OCI-LY7 (cell line): ENCODE measurements around the gene GRK3.

ENCODE experiments used
- EZH2phosphoT487 ChIP-seq: fragments of 200-600 bp; sonication (generic); IDR thresholded peaks from 2 replicates; pipeline ENCODE4 v1.6.1; 2018; ENCODE audit warnings: low read depth, borderline replicate concordance, mild to moderate bottlenecking, mixed run types, antibody characterized with exemption, low read length, moderate library complexity, mixed read lengths
- TF ChIP-seq, protein P1 (sequence below): fragments of 200-600 bp; sonication (generic); conservative IDR thresholded peaks from 2 replicates; pipeline ENCODE4 v1.5.1; 2014; ENCODE audit warnings: mild to moderate bottlenecking, antibody characterized with exemption, low read length, moderate library complexity, mixed read lengths

DNA sequence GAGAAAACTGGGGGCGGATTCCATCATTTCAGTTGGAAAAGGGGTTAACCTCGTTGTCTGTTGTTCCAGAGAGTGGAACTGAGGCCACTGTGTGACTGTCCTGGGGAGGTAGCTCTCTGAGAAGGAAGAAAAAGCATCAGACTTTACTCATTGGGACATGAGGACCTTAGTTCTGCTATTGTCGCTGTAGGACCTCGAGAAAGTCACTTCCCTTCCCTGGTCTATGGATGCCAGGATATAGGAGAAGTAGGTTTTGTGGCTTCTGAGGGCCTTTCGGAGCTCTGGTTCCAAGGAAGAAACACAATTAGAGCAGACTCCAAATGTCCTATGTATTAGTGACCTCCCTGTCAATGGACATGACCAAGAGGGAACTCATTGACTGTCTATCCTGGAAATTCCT, 183.7 kb downstream of the GRK3 start:
- TF ChIP-seq, protein P1, sequence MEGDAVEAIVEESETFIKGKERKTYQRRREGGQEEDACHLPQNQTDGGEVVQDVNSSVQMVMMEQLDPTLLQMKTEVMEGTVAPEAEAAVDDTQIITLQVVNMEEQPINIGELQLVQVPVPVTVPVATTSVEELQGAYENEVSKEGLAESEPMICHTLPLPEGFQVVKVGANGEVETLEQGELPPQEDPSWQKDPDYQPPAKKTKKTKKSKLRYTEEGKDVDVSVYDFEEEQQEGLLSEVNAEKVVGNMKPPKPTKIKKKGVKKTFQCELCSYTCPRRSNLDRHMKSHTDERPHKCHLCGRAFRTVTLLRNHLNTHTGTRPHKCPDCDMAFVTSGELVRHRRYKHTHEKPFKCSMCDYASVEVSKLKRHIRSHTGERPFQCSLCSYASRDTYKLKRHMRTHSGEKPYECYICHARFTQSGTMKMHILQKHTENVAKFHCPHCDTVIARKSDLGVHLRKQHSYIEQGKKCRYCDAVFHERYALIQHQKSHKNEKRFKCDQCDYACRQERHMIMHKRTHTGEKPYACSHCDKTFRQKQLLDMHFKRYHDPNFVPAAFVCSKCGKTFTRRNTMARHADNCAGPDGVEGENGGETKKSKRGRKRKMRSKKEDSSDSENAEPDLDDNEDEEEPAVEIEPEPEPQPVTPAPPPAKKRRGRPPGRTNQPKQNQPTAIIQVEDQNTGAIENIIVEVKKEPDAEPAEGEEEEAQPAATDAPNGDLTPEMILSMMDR = no peak
- no peak for TF ChIP-seq EZH2phosphoT487
